Lung microvascular endothelial cell (primary cell): ENCODE data around the gene ADCY5. TPM values are rescaled to one million over a fixed set of nuclear protein-coding genes. Genes with fewer than 3 reads are reported as not detected.

Experiments used
- DNase-seq, 2 donors: peaks; one replicate each; pipeline versions ENCODE4 v3.0.0 to v3.0.0-alpha.2; 2010; ENCODE audit warnings: low read depth in 2 of 2
- total RNA-seq: library from RNA; depleted of rRNA; stranded (reverse); fragments of >200 nt; gene quantifications from 2 replicates; pipeline ENCODE4 v1.2.1, GENCODE V29; 2014

ADCY5 gene
- total RNA-seq, 1 donor from 2014 or later, result 1.4 TPM

GRCh38 chr3:123327480-123327879 is 121.4 kb downstream of the ADCY5 start:
- DNase-seq, result no peak

DNA sequence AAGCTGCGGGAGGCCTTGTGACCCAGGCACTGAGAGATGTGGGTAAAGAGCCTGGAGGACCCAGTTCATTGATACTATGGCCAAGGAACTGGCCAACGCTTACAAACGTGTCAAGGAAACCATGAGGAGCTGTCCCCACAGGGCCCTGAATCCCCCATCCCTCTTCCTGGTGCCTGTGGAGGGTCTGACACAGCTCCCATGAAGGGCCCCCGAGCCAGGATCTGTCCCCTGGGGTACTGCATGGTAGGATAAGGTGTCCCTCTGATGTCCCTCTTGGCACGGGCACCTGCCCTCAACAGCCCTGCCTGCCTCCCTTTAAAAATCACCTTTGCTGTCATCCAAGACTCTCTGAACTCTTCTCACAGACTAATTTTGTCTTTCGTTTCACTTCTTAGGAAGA is 122.4 kb downstream of the ADCY5 start:
- DNase-seq, result no peak

DNA sequence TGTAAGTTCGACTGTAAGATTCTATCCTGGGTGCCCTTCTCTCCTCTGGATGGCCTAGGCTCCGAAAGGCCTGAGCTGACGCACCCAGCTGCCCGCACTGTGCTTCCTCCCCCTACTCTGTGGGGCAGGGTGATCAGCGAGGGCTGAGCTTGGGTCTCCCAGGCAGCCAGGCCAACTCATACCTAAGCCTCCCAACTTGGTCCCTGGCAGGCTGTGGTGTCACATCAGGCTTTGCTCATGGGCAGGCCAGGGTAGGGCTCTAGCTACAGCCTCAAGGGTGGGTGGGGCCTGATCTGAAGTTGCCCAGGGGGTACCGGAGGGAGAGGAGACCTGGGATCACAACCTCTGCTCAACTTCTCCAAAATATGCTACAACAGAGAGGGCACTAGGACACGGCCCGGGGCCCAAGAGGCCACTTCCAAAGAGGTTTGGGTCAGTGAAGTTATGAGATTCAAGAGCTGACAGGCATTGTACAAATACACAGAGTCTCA is 123.1 kb downstream of the ADCY5 start:
- no peak for DNase-seq

GRCh38 chr3:123324880-123325765 is 123.8 kb downstream of the ADCY5 start:
- DNase-seq, result no peak

GRCh38 chr3:123323781-123324180 is 125.1 kb downstream of the ADCY5 start:
- no peak for DNase-seq

- DNase-seq, result no peak
These were observed 126.0 kb downstream of the ADCY5 start for GRCh38 chr3:123322866-123323265.

DNA sequence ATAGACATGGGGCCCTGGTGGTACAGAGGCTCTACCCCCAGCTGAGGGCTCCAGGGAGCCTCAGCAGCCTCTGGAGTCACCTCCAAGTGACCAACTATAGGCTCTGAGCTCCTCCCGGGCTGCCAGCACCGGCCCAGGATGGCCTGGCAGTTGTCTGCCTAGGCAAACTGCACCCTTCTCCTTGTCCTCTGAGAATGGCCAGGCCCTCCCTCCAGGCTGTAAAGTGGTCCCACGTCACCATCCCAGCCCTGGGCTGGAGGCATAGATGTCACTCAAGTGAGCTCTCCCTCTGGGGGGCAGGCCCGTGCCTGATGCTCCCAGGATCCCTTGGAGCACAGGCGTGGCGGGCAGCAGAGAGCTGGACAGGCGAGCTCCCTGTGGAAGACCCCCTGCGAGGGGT is 127.1 kb downstream of the ADCY5 start:
- no peak for DNase-seq

GRCh38 chr3:123320221-123320620 is 128.7 kb downstream of the ADCY5 start:
- DNase-seq, result no peak

- DNase-seq, result no peak
These were observed 129.1 kb downstream of the ADCY5 start for GRCh38 chr3:123319760-123320159.

DNA sequence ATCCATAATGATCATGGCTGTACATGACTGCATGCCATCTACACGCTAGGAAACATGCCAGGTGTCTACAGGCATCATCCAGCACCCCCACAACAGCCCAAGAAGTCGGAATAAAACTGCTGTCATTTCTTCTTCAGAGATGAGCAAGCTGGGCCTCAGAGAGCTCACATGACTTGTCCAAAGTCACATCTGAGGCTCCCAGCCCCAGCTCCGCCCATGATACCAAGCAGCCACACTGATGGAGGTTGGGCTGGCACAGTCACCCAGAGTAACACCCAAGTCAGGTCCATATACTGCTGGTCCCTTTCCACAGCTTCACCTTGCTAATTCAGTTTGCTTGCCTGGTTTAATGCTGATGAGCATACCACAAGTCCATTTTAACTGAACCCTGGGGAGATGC is 130.5 kb downstream of the ADCY5 start:
- DNase-seq, result no peak

DNA sequence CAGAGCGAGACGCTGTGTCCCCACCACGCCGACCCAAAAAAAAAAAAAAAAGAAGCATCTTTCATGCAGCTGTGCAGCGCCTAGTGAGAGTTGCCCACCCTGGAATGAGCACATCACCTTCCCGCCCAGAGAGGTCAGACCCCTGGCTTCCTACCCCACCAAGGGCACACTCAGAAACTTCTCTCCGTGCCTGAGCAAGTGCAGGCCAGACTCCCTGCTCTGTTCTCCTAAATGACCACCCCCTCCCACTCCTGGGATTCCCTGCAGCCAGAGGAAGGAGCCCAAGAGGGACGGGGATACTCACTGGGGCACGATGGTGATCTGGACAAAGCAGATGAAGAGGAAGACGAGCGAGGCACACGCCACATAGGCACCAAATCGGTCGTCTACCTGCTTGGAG is 131.2 kb downstream of the ADCY5 start:
- DNase-seq, result no peak

GRCh38 chr3:123315271-123315595 is 133.7 kb downstream of the ADCY5 start:
- DNase-seq, result no peak

DNA sequence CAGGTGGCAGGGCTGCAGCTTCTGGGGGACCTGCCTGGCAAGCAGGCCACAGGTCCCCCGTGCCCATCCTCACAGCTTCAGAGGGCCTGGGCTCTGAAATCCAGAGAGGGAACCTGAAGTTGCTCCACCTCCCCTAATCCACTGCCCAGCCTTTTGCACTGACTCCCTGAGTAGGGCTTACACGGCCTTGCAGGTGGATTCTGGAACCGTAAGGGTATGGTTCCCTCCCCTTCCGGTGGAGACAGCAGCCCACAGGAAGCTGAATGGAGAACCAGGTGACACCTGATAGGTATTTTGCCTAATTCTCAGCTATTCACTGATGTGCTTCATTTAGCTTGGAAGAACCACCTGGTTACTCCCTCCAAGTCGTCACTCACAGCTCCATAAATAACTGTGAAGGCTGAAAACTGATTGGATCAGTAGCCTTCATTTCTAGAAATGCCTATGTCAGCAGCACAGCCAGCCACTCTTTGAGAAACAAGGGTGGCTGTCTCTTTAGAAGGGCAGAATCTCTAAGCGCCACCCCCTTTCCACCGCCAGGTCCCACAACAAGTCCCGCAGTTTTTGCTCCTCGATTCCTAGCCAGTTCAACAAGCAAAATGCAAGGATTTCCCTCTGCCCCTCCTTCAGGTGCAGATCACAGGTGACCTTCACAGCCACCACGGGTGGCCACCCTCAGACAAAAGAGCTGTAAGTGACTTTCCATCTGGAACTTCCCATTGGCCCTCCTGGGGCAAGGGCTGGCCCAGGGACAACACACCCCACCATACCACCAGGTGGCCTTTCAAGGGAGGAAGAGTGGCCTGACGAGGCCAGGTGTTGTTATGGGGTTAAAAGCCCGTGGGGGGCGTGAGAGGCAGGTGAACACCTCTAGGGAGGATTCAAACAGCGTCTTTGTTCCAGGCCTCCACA is 134.3 kb downstream of the ADCY5 start:
- DNase-seq, result no peak

DNA sequence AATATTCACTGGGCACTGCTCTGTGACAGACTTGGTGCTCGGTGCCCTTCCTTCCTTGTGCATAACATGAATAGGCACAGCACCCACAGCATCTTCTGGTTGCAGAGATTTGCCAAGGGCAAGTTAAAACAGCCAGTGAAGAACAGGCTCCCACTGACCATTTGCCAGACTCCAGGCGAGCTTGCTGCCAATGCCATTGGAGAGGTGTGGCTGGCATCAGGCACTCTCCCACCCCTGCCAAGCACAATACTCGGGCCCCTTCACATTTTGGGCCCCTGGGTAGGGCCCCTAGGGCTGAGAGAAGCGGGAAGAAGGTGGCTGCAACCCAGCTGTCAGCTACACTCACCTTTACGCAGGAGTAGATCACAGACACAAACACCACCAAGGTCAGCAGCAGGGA is 135.0 kb downstream of the ADCY5 start:
- no peak for DNase-seq

GRCh38 chr3:123312331-123313265 is 136.3 kb downstream of the ADCY5 start:
- no peak for DNase-seq

- DNase-seq, result no peak
These were observed 137.7 kb downstream of the ADCY5 start for GRCh38 chr3:123311201-123311600.

GRCh38 chr3:123310741-123311140 is 138.1 kb downstream of the ADCY5 start:
- DNase-seq, result no peak

GRCh38 chr3:123310186-123310585 is 138.7 kb downstream of the ADCY5 start:
- no peak for DNase-seq

- DNase-seq, result no peak
These were observed 141.8 kb downstream of the ADCY5 start for GRCh38 chr3:123307064-123307463.

DNA sequence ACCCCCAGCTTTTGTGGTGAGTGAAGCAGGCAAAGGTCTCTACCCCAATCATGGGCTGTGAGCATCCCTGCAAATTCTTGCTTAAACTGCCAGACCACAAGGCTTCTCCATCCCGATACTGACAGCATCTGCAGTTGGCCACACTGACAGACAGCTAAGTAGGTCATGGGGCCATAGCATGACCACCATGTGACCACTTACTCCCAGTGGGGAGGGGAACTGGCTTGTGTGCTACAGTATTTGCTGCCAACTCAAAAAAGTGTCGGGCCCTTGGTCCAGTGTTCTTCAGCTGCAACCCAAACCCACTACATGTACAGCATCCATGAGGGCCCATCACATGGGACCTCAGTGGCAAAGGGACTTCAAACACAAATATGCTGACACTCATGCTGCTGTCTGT is 143.7 kb downstream of the ADCY5 start:
- DNase-seq, result no peak

GRCh38 chr3:123303976-123304560 is 144.8 kb downstream of the ADCY5 start:
- DNase-seq, result no peak
